ENCODE results near the gene MYO1F. TPM values are rescaled to one million over a fixed set of nuclear protein-coding genes. Genes with fewer than 3 reads are reported as not detected.

Gene MYO1F
- total and polyA plus RNA-seq, 10 of the 15 experiments (the other 5 are each of a cell fraction or from before 2014, with no cell fraction given), result 3.5 to 49.4 (median 31.3) TPM

GRCh38 chr19:8490873-8491272 is 86.4 kb downstream of the MYO1F start (continued):
- TF ChIP-seq REST (IDR thresholded peaks at IDR 0.05; ENCODE audit: low read depth, low read length) (no peak), ASH2L (IDR thresholded peaks at IDR 0.05; ENCODE audit: borderline replicate concordance, low read depth) (no peak), CBX5 (IDR thresholded peaks at IDR 0.05; ENCODE audit: low read depth) (no peak), TCF12 (IDR thresholded peaks at IDR 0.05; ENCODE audit: low read depth, low read length) (no peak), RCOR1 (conservative IDR thresholded peaks at IDR 0.05; ENCODE audit: low read depth, low read length) (no peak), ZNF274 (IDR thresholded peaks at IDR 0.05; ENCODE audit: insufficient read depth, insufficient read length) (no peak)

- H3K4me2 ChIP-seq (ENCODE audit: control insufficient read depth, insufficient read depth), result no peak overlapping the region
- CTCF ChIA-PET, result no interaction called here
- no peaks in the 10 kb centered on the region for H3K27me3 ChIP-seq (replicated peaks in 1 of 2; ENCODE audit: control insufficient read depth in 2 of 2, insufficient read depth in 2 of 2, low read length in 1 of 2)
- no peak for TF ChIP-seq TBL1XR1 (IDR thresholded peaks at IDR 0.05; ENCODE audit: low read depth, low read length)
- RAD21 ChIA-PET (ENCODE audit: unreplicated experiment), result no interaction called here
- peaks cover 7% of the 10 kb centered on the region for H3K4me1 ChIP-seq (ENCODE audit: control insufficient read depth, insufficient read depth, low read length)
- no peak for ATAC-seq
- POLR2A ChIA-PET, result no interaction called here
- FAIRE-seq, result no peak
- DNase-seq (ENCODE audit: low read depth, low spot score), result no peak
- no peak overlapping the region for H3K9ac ChIP-seq (ENCODE audit: control insufficient read depth, insufficient read depth, low read length)
- H3K36me3 ChIP-seq (ENCODE audit: control insufficient read depth in 2 of 2, insufficient read depth in 2 of 2, low read length in 1 of 2), result peaks cover 27 to 32% of the 10 kb centered on the region in 2 experiments
- no peak overlapping the region for H3K4me3 ChIP-seq
- SMC1A ChIA-PET (ENCODE audit: uncharacterized antibody, unreplicated experiment), result no interaction called here
- H3K27ac ChIP-seq (ENCODE audit: control insufficient read depth, insufficient read depth), result no peak overlapping the region
- 91% methylated on average over 23 of the region's 24 CpGs for WGBS (ENCODE audit: insufficient coverage, insufficient replicate concordance, low lambda C conversion rate, missing lambda C conversion rate)
- H4K20me1 ChIP-seq (ENCODE audit: control insufficient read depth, insufficient read depth), result no peaks in the 10 kb centered on the region; the same call in 1 of the 2 replicates
- intact Hi-C loops (cut with micrococcal nuclease; ENCODE audit: unreplicated experiment) (no loop called here), in situ Hi-C loops (cut with MboI) (no loop called here)
- H3K9me3 ChIP-seq (replicated peaks; ENCODE audit: control insufficient read depth, insufficient read depth, low read length), result no peaks in the 10 kb centered on the region
- H2AFZ ChIP-seq (ENCODE audit: control insufficient read depth, low read depth, low read length), result no peak overlapping the region
- H3K79me2 ChIP-seq (ENCODE audit: control insufficient read depth, insufficient read depth, low read length), result no peaks in the 10 kb centered on the region
- BruUV-seq (replicated peaks), result no TSS peak
These were observed 86.9 kb downstream of the MYO1F start for GRCh38 chr19:8490395-8490760.
